Measurements from ENCODE around the gene WDR20.

- TF ChIP-seq CTCF (IDR thresholded peaks at IDR 0.05) (no peak), POLR2A (IDR thresholded peaks at IDR 0.05) (no peak)
Observed at GRCh38 chr14:102232348-102232625, 92.6 kb downstream of the WDR20 start.

Data from Peyer's patch (tissue), 4 donors.